B cell (primary cell): ENCODE results near the gene PTPRM. TPM values are rescaled to one million over a fixed set of nuclear protein-coding genes. Genes with fewer than 3 reads are reported as not detected.

Experiments used
- ATAC-seq: fragments of 200-7000 bp; cut with Tn5 transposase; one replicate; pipeline ENCODE4 v1.10.0; 2021; ENCODE audit warnings: low read depth, mild to moderate bottlenecking, moderate number of reproducible peaks, moderate library complexity
- CTCF ChIA-PET: fragments of 350-600 bp; sonication (Branson Sonifier 250); formaldehyde crosslinking; loops from one replicate; lab custom pipeline; 2021; ENCODE audit warnings: antibody characterized with exemption, inconsistent platforms; lab: Charles Lee
- POLR2A ChIA-PET: fragments of 350-600 bp; sonication (Branson Sonifier 250); formaldehyde crosslinking; loops from one replicate; lab custom pipeline; 2021; ENCODE audit warnings: antibody characterized with exemption; lab: Charles Lee
- DNase-seq: peaks from one replicate; pipeline ENCODE4 v3.0.0; 2013
- H2AFZ ChIP-seq: 2 replicates; pipeline ENCODE4 v1.6.1; 2012; ENCODE audit warnings: mild to moderate bottlenecking, low read depth, low read length; ENCODE audit not compliant: insufficient read depth, poor library complexity, severe bottlenecking
- H3K27ac ChIP-seq, 2 donors: 1 replicate in 1 of 2; 2 replicates in 1 of 2; pipeline ENCODE4 v1.5.1; 2012 to 2013; ENCODE audit warnings: low read length in 2 of 2, mild to moderate bottlenecking in 2 of 2, moderate library complexity in 1 of 2
- H3K27me3 ChIP-seq, 4 experiments: fragments of 200-600 bp in 1 of 4; sonication (generic) in 1 of 4; replicated peaks in 1 of 4; 1 replicate in 2 of 4; 2 replicates in 2 of 4; pipeline versions ENCODE4 v1.6.1 to v1.7.0; 2013 to 2016; ENCODE audit warnings: low read length in 3 of 4, mild to moderate bottlenecking in 2 of 4, mixed read lengths in 1 of 4, moderate library complexity in 1 of 4; ENCODE audit not compliant: insufficient read depth in 4 of 4, control insufficient read depth in 3 of 4; ENCODE audit errors: control extremely low read depth in 1 of 4
- H3K36me3 ChIP-seq, 2 experiments: replicated peaks in 1 of 2; 1 replicate in 1 of 2; 2 replicates in 1 of 2; pipeline versions ENCODE4 v1.6.1 to v1.7.1; 2013; ENCODE audit warnings: low read length in 1 of 2; ENCODE audit not compliant: insufficient read depth in 2 of 2, control insufficient read depth in 1 of 2; ENCODE audit errors: control extremely low read depth in 1 of 2, extremely low read depth in 1 of 2
- H3K4me1 ChIP-seq, 2 donors: fragments of 200-600 bp in 1 of 2; sonication (generic) in 1 of 2; 1 replicate in 1 of 2; 2 replicates in 1 of 2; pipeline versions ENCODE4 v1.5.1 to v1.6.1; 2013 to 2017; ENCODE audit warnings: low read length in 2 of 2; ENCODE audit not compliant: control insufficient read depth in 2 of 2, insufficient read depth in 2 of 2
- H3K4me2 ChIP-seq: replicated peaks from 2 replicates; pipeline ENCODE3; 2012; ENCODE audit warnings: mild to moderate bottlenecking, low read depth, low read length; ENCODE audit not compliant: poor library complexity, severe bottlenecking
- H3K4me3 ChIP-seq, 5 experiments: fragments of 200-600 bp in 1 of 5; sonication (generic) in 1 of 5; 1 replicate in 3 of 5; 2 replicates in 2 of 5; pipeline versions ENCODE4 v1.5.1 to v1.7.0; 2011 to 2016; ENCODE audit warnings: low read length in 4 of 5, mild to moderate bottlenecking in 4 of 5, low read depth in 2 of 5, control low read depth in 1 of 5, moderate library complexity in 1 of 5; ENCODE audit not compliant: insufficient read depth in 1 of 5; ENCODE audit errors: control extremely low read depth in 1 of 5, extremely low read depth in 1 of 5
- H3K79me2 ChIP-seq: fragments of 200-600 bp; sonication (generic); one replicate; pipeline ENCODE4 v1.6.0; 2016; ENCODE audit warnings: low read length; ENCODE audit not compliant: control insufficient read depth, insufficient read depth
- H3K9ac ChIP-seq: fragments of 200-600 bp; sonication (generic); 2 replicates; pipeline ENCODE4 v1.6.1; 2017; ENCODE audit warnings: mild to moderate bottlenecking, low read length, moderate library complexity
- H3K9me3 ChIP-seq, 3 donors: one replicate each; pipeline versions ENCODE4 v1.6.1 to v1.7.1; 2013; ENCODE audit warnings: low read length in 2 of 3; ENCODE audit not compliant: control insufficient read depth in 2 of 3, insufficient read depth in 1 of 3; ENCODE audit errors: control extremely low read depth in 1 of 3
- H4K20me1 ChIP-seq: 2 replicates; pipeline ENCODE4 v1.6.0; 2012; ENCODE audit warnings: mild to moderate bottlenecking, low read length; ENCODE audit not compliant: insufficient read depth, control insufficient read depth, poor library complexity, severe bottlenecking
- H3K27ac Mint-ChIP-seq: one replicate; pipeline ENCODE4 v1.8.0; 2021; ENCODE audit warnings: mixed read lengths
- H3K27me3 Mint-ChIP-seq: one replicate; pipeline ENCODE4 v1.8.0; 2021; ENCODE audit warnings: mixed read lengths
- H3K4me1 Mint-ChIP-seq: one replicate; pipeline ENCODE4 v1.8.0; 2021; ENCODE audit warnings: mixed read lengths
- H3K4me3 Mint-ChIP-seq: one replicate; pipeline ENCODE4 v1.8.0; 2021; ENCODE audit warnings: mixed read lengths
- H3K9me3 Mint-ChIP-seq: one replicate; pipeline ENCODE4 v1.8.0; 2022; ENCODE audit warnings: mixed read lengths; ENCODE audit not compliant: insufficient read depth
- CTCF ChIP-seq: fragments of 200-600 bp; IDR thresholded peaks from one replicate; pipeline ENCODE4 v1.8.0; 2022; ENCODE audit warnings: antibody characterized with exemption, mild to moderate bottlenecking
- EZH2 ChIP-seq: IDR thresholded peaks from 2 replicates; pipeline ENCODE4 v1.6.1; 2012; ENCODE audit warnings: borderline replicate concordance, low read depth, mild to moderate bottlenecking, moderate library complexity, low read length; ENCODE audit not compliant: insufficient read depth, poor library complexity, severe bottlenecking
- WGBS: methylation state at CpG from one replicate; pipeline ENCODE4 v1.1.5; 2013; ENCODE audit warnings: missing lambda C conversion rate; ENCODE audit not compliant: insufficient coverage; 5-methylcytosine and 5-hydroxymethylcytosine counted together
- intact Hi-C: fragments of 100-400 bp; cut with micrococcal nuclease; formaldehyde crosslinking; loops from one replicate; pipeline ENCODE4 v1.10.0; 2022
- polyA plus RNA-seq: library from polyadenylated mRNA; depleted of rRNA; stranded (reverse); fragments of >200 nt; gene quantifications from 2 replicates; pipeline ENCODE4 v1.2.3, GENCODE V29; 2012
- total RNA-seq, 2 donors: library from RNA; stranded (reverse); fragments of 120-200 nt in 1 of 2; gene quantifications; 1 replicate in 1 of 2; 2 replicates in 1 of 2; pipeline versions ENCODE4 v1.2.3 to v1.2.4, GENCODE V29; 2013 to 2022

The PTPRM gene
- total and polyA plus RNA-seq, 2 donors (not counting 1 experiment from before 2014, with no cell fraction given), result 0.20 to 0.89 TPM

GRCh38 chr18:8194431-8194830 lies 627.3 kb downstream of the PTPRM start:
- H3K4me3 Mint-ChIP-seq, result no peak overlapping the region
- no peaks in the 10 kb centered on the region for H3K9me3 ChIP-seq
- H3K27me3 ChIP-seq, result no peaks in the 10 kb centered on the region
- TF ChIP-seq EZH2 (no peak), CTCF (no peak)
- ChIA-PET CTCF (no interaction called here), POLR2A (no interaction called here)
- H3K36me3 ChIP-seq, result no peaks in the 10 kb centered on the region
- DNase-seq (no peak), ATAC-seq (no peak)
- H2AFZ ChIP-seq, result no peak overlapping the region
- H3K27ac Mint-ChIP-seq, result no peak overlapping the region
- WGBS, result 87% methylated on average over 4 of the region's 6 CpGs
- H3K9me3 Mint-ChIP-seq, result no peaks in the 10 kb centered on the region
- H3K79me2 ChIP-seq, result no peaks in the 10 kb centered on the region
- intact Hi-C loops, result no loop called here
- no peaks in the 10 kb centered on the region for H3K27me3 Mint-ChIP-seq
- no peaks in the 10 kb centered on the region for H3K4me1 ChIP-seq
- H3K4me3 ChIP-seq, result no peak overlapping the region
- no peak overlapping the region for H3K27ac ChIP-seq
- H3K4me1 Mint-ChIP-seq, result no peaks in the 10 kb centered on the region
- no peak overlapping the region for H3K9ac ChIP-seq
- no peaks in the 10 kb centered on the region for H4K20me1 ChIP-seq
- H3K4me2 ChIP-seq, result no peak overlapping the region

- H3K9me3 Mint-ChIP-seq, result no peaks in the 10 kb centered on the region
- intact Hi-C loops, result no loop called here
- ChIA-PET POLR2A (no interaction called here), CTCF (no interaction called here)
- ATAC-seq (no peak), DNase-seq (no peak)
- Histone ChIP-seq H3K79me2 (no peaks in the 10 kb centered on the region), H3K36me3 (no peaks in the 10 kb centered on the region), H3K27ac (no peak overlapping the region), H3K9me3 (no peaks in the 10 kb centered on the region), H2AFZ (no peak overlapping the region), H3K4me3 (no peak overlapping the region), H3K27me3 (no peaks in the 10 kb centered on the region), H4K20me1 (no peaks in the 10 kb centered on the region), H3K4me2 (no peak overlapping the region), H3K9ac (no peak overlapping the region), H3K4me1 (no peaks in the 10 kb centered on the region)
- no peak overlapping the region for H3K27ac Mint-ChIP-seq
- TF ChIP-seq EZH2 (no peak), CTCF (no peak)
- no peak overlapping the region for H3K4me3 Mint-ChIP-seq
- WGBS, result 100% methylated on average over 3 of the region's 4 CpGs
- no peaks in the 10 kb centered on the region for H3K27me3 Mint-ChIP-seq
- H3K4me1 Mint-ChIP-seq, result no peaks in the 10 kb centered on the region
Measured at GRCh38 chr18:8196238-8196637, 629.1 kb downstream of the PTPRM start.
